Activated T-cell treated with anti-CD3 and anti-CD28 coated beads, Interleukin-2, amount 50 U/mL, for 4 hours (primary cell): ENCODE data around the gene EFR3B. TPM values are rescaled to one million over a fixed set of nuclear protein-coding genes. Genes with fewer than 3 reads are reported as not detected.

Experiments used
- ATAC-seq, 2 donors: fragments of 200-7000 bp; cut with Tn5 transposase; one replicate each; pipeline ENCODE4 v1.10.0; 2021
- DNase-seq: peaks from one replicate; pipeline ENCODE4 v3.0.0-alpha.2; 2020
- H3K27me3 Mint-ChIP-seq: one replicate; pipeline ENCODE4 v1.8.0; 2021; ENCODE audit warnings: low read depth, mixed read lengths
- H3K36me3 Mint-ChIP-seq: one replicate; pipeline ENCODE4 v1.8.0; 2022; ENCODE audit warnings: mixed read lengths; ENCODE audit not compliant: insufficient read depth
- H3K4me1 Mint-ChIP-seq: one replicate; pipeline ENCODE4 v1.8.0; 2021; ENCODE audit warnings: low read depth, mixed read lengths
- H3K4me3 Mint-ChIP-seq: one replicate; pipeline ENCODE4 v1.8.0; 2021; ENCODE audit warnings: mild to moderate bottlenecking, moderate library complexity, mixed read lengths
- H3K9me3 Mint-ChIP-seq: one replicate; pipeline ENCODE4 v1.8.0; 2021; ENCODE audit warnings: mixed read lengths
- total RNA-seq, 3 donors: library from RNA; stranded (reverse); gene quantifications; one replicate each; pipeline ENCODE4 v1.2.1, GENCODE V29; 2021

EFR3B gene
- total RNA-seq, 3 donors from 2014 or later = 0.37 to 0.56 (median 0.54) TPM

DNA sequence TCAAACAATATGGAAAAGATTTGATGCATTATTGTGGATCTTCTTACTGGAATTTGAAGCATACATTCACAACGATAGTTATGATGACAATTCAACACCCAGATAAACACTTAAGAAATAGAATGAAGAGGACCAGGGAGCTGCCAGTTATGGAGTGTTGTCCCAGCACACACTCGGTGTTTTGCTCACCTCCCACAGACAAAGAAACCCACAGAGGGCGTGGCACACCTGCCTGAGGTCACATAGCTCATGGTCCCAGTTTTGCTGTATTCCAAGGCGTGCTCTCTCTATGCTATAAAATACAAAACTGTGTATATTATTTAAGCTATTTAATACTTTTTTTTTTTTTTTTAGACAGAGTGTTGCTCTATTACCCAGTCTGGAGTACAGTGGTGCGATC is 31.1 kb downstream of the EFR3B start:
- Mint-ChIP-seq H3K4me3 (no peak overlapping the region), H3K9me3 (no peaks in the 10 kb centered on the region), H3K27me3 (peaks cover 11% of the 10 kb centered on the region), H3K36me3 (no peaks in the 10 kb centered on the region), H3K4me1 (no peaks in the 10 kb centered on the region)
- ATAC-seq (no peak), DNase-seq (no peak)

DNA sequence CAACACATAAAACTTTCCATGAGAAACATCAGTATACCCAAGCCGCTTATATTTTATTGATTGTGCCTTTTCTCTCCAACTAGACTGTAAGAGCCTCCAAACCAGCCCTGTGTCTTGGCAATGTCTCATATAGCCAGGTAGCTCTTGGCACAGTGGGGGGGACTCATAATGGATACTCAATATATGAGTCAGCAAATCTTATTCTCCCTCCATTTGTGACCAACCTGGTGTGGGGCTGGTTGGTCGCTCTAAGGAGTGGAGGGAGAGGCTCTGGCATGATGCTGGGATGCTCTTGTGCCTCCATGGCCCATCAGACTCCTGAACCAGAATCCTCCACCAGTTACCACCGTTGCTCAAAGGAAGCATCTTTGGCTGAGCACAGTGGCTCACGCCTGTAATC is 32.0 kb downstream of the EFR3B start:
- no peak for DNase-seq
- no peaks in the 10 kb centered on the region for H3K4me1 Mint-ChIP-seq
- peaks cover 17% of the 10 kb centered on the region for H3K27me3 Mint-ChIP-seq
- H3K36me3 Mint-ChIP-seq = no peaks in the 10 kb centered on the region
- H3K9me3 Mint-ChIP-seq = no peaks in the 10 kb centered on the region
- ATAC-seq = no peak
- H3K4me3 Mint-ChIP-seq = no peak overlapping the region

DNA sequence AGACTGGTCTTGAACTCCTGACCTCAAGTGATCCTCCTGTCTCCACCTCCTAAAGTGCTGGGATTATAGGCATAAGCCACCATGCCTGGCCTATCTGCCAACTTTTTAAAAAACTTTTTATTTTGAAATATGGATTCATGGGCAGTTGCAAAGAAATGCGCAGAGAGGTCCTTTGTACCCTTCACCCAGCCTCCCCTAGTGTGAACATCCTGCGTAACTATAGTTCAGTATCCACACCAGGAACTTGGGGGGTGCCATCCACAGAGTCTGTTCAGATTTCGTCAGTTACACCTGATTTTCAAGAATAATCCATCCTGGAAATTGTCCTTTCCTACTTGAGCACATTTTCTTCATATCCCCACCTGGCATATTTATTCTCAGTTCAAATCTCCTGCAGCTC is 33.0 kb downstream of the EFR3B start:
- DNase-seq = no peak
- Mint-ChIP-seq H3K4me1 (no peaks in the 10 kb centered on the region), H3K9me3 (no peaks in the 10 kb centered on the region), H3K27me3 (peaks cover 17% of the 10 kb centered on the region), H3K4me3 (no peak overlapping the region), H3K36me3 (no peaks in the 10 kb centered on the region)
- ATAC-seq = no peak

DNA sequence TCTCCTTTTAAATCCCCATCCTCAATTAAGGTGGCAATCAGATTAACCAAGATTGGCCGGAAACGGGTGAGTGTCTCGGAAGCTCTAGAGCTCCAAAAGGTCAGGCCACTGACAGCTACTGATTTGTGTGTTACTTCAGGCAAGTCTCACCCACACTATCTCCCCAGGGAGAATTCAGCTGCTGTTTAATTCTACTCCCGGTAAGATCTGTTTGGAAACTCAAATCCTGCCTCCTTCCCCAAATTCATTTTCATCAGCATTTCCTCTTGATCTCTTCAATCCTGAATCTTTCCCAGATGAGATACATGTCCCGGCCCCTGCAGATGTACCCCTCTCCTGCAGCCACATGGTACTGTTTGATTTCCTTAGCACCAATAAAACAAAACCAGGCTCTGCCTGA is 34.9 kb downstream of the EFR3B start:
- Mint-ChIP-seq H3K4me3 (no peak overlapping the region), H3K36me3 (no peaks in the 10 kb centered on the region), H3K9me3 (no peaks in the 10 kb centered on the region), H3K4me1 (no peaks in the 10 kb centered on the region), H3K27me3 (peaks cover 17% of the 10 kb centered on the region)
- ATAC-seq (no peak), DNase-seq (no peak)

DNA sequence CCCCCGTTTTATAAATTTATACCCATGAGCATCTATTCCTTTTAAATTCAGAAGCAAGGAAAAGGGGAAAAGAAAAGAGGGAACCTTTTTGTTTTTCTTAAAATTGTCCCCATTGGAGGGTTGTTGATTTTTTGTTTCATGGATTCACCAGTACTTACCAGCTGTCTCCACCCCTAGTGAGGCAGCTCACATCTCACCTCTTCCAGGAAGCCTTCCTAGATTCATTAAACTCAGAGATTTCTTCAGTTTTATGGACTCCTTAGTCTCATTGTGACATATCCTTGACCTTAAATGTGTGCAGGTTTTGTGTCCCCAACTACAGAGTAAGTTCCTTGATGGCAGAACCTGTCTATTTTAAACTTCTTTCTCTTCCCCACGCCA is 35.9 kb downstream of the EFR3B start:
- H3K4me1 Mint-ChIP-seq = no peaks in the 10 kb centered on the region
- no peak for DNase-seq
- no peaks in the 10 kb centered on the region for H3K36me3 Mint-ChIP-seq
- no peak overlapping the region for H3K4me3 Mint-ChIP-seq
- peaks cover 16% of the 10 kb centered on the region for H3K27me3 Mint-ChIP-seq
- ATAC-seq = no peak
- H3K9me3 Mint-ChIP-seq = no peaks in the 10 kb centered on the region

DNA sequence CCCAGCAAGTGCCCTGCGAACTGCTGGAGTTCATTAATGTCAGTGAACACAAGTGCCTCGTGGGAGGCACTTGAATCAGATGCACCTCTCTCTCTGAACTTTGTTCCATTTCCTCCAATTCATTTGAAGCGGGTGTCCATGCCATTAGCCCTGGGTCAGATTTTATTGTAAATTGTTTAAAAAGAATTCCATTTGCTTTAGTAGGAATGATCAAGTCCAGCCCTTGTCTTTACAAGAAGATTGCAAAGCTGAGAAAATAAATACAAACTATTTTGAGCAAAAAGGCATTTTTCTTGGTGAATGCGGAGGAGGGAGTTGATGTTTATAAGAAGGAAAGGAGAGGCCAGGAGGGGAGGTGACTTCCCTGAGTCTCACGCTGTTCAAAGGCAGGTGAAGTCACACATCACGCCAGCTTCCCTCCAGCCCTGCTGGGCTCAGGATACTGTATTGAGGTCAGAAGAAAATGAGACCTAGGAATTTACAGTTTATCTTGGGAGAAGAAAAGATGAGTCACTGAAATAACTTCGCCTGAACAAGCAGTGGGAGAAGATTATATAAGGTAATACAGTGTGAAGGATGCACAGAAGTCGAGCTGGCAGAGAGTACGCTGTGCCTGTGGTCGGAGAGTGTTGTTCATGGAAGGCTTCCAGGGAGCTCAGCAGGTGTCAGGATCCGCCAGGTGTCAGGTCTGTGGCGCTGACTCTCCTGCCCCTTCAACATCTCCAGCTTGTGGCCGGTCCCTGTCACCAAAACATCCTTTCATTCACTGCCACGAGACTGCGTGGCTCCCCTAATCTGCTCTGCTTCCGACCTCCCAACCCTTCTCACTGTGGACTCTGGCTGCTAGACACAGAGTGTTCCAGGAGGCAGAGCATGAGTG is 36.5 kb downstream of the EFR3B start:
- DNase-seq = no peak
- no peak for ATAC-seq
- Mint-ChIP-seq H3K9me3 (no peaks in the 10 kb centered on the region), H3K27me3 (peaks cover 16% of the 10 kb centered on the region), H3K4me3 (no peak overlapping the region), H3K36me3 (no peaks in the 10 kb centered on the region), H3K4me1 (no peaks in the 10 kb centered on the region)

DNA sequence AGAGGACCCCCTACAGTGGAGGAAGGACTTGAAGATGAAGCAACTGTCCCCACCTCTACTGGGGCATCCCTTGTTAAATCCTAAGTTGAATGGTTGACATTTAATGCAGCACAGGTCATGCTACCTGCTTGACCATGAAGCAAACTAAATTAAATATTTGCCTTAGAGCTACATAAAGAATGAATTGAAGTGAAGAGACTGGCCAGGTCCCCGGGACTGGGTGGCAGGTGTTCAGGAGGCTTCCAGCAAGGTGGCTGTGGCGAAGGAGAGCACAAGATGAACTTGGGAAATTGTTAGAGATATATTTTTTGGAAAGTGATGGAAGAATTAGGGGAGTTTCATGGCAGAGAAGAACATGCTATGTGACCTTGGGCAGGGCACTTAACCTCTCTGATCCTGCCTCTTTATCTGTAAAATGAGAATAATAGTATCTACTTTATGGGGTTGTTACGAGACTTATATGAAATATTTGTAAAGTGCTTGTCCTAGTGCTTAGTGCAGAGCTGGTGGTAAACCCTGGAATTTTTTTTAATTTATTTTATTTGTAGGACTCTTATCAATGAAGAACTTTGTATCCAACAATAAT is 37.3 kb downstream of the EFR3B start:
- no peak overlapping the region for H3K4me3 Mint-ChIP-seq
- H3K9me3 Mint-ChIP-seq = no peaks in the 10 kb centered on the region
- peaks cover 16% of the 10 kb centered on the region for H3K27me3 Mint-ChIP-seq
- H3K36me3 Mint-ChIP-seq = no peaks in the 10 kb centered on the region
- no peak for ATAC-seq
- H3K4me1 Mint-ChIP-seq = no peaks in the 10 kb centered on the region
- no peak for DNase-seq

DNA sequence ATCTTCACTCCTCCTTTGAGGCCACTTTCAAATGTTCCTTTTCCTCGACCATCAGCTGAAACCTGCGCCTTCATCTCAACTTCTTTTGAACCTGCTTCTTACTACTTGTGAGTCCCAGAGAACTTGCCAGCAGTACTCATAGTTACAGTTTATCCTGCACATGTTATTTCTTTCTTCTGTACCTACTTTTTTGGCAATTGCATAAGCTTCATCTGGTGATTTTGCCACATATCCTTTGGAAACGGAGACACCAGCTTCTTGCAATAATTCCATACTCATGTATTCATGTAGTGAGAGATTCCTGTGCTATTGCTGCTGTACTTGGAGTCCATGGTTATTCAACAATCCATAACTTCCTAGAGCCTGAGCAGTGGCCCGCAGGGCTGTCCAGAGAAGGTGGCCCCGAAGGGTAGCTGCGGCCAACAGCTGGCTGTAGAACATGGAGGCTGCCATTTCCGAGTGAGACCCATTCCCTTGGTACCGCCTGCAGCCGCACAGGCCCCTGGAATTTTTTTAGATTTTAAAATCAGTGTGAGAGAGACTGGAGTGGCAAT is 39.4 kb downstream of the EFR3B start:
- Mint-ChIP-seq H3K4me3 (no peak overlapping the region), H3K4me1 (no peaks in the 10 kb centered on the region), H3K27me3 (peaks cover 15% of the 10 kb centered on the region)

DNA sequence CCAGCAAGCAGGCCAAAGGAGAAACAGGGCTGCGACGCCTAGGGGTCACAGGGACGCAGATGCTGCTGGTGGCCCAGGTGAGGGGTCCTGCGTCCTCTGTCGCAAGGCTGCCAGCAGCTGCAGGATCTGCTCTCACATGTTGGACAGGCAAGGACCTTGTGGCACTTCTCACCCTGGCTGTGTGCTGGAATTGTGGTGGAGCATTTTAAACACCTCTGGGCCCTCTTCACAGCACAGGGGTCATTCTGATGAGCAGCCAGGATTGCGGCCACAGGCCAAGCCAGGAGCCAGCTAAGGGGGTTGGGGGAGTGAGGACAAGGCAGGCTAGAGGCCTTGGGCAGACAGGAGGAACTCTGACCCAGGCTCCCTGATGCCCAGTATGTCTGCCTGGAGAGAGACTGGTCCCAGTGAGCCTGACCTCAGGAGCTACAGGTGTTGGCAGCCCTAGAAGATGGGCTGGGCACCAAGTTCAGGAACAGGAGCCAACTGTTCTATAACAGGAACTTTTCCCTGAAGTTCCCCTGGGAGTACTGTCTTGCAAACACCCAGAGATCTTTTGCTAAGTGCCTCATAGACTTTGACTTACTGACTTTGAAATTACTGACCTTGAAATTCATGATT is 40.2 kb downstream of the EFR3B start:
- Mint-ChIP-seq H3K27me3 (peaks cover 9% of the 10 kb centered on the region), H3K9me3 (no peaks in the 10 kb centered on the region), H3K36me3 (no peaks in the 10 kb centered on the region), H3K4me1 (no peaks in the 10 kb centered on the region), H3K4me3 (no peak overlapping the region)
- ATAC-seq (no peak), DNase-seq (no peak)

More for the DNA sequence above, 39.4 kb downstream of the EFR3B start:
- no peaks in the 10 kb centered on the region for H3K36me3 Mint-ChIP-seq
- H3K9me3 Mint-ChIP-seq = no peaks in the 10 kb centered on the region
- DNase-seq (no peak), ATAC-seq (no peak)

DNA sequence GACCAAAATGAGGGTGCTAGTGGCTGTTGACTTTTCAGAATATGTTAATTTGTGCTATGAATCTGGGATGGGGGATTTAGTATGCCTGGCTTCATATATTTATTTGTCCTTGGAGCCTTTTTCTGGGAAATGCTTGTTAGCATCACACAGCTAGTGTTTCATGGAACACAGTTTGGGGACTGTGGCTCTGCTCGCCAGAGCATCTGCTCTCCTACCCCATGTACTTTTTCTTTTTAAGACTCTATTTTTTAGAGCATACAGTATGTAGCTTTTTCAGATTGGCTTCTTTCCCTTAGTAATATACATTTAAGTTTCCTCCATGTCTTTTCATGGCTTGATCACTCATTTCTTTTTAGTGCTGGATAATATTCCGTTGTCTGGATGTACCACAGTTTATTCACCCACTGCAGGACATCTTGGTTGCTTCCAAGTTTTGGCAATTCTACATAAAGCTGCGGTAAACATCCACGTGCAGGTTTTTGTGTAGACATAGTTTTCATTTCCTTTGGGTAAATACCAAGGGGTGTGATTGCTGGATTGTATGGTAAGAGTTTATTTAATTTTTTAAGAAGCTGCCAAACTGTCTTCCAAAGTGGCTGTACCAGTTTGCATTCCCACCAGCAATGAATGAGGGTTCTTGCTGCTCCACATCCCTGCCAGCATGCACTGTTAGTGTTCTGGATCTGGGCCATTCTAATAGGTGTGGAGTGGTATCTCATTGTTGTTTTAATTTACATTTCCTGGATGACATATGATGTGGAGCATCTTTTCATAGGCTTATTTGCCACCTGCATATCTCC is 44.1 kb downstream of the EFR3B start:
- H3K4me3 Mint-ChIP-seq = no peak overlapping the region
- no peak for ATAC-seq
- no peak for DNase-seq
- no peaks in the 10 kb centered on the region for H3K9me3 Mint-ChIP-seq
- no peaks in the 10 kb centered on the region for H3K4me1 Mint-ChIP-seq
- no peaks in the 10 kb centered on the region for H3K27me3 Mint-ChIP-seq
- no peaks in the 10 kb centered on the region for H3K36me3 Mint-ChIP-seq

DNA sequence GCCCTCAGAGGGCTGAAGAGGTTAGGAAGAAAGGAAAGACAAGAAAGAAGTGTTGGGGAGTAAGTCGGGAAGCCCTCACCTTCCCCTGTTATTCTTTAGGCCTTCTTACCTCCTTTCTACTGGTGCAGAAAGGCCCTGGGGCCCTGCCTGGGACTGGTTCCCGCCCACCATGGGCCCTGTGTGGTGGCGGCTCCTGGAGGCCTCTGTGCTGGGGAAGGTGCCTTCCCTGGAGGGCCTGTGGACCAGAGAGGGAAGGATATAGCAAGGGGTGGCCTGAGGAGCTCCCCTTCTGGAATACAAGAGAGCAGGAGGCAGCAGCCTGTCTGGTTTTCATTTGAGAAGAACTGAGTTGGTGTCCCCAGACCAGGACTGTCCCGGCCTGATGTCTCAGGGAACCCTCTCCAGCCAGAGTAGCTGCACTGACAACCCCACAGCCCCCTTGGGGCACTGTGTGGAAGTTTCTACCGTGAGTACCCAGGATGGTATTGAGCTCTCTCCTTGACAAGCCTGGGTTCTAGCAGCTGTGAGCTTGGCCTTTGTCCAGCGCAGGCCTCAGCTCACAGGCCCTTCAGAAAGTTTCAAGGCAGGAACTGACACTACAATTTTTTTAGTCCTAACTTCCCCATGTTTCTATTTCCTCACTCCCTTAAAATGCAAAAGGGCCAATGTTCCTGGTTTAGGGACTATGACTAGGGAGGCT is 47.1 kb downstream of the EFR3B start:
- H3K4me3 Mint-ChIP-seq = no peak overlapping the region
- no peaks in the 10 kb centered on the region for H3K4me1 Mint-ChIP-seq
- H3K36me3 Mint-ChIP-seq = no peaks in the 10 kb centered on the region
- DNase-seq (no peak), ATAC-seq (no peak)
- H3K27me3 Mint-ChIP-seq = no peaks in the 10 kb centered on the region
- no peaks in the 10 kb centered on the region for H3K9me3 Mint-ChIP-seq

DNA sequence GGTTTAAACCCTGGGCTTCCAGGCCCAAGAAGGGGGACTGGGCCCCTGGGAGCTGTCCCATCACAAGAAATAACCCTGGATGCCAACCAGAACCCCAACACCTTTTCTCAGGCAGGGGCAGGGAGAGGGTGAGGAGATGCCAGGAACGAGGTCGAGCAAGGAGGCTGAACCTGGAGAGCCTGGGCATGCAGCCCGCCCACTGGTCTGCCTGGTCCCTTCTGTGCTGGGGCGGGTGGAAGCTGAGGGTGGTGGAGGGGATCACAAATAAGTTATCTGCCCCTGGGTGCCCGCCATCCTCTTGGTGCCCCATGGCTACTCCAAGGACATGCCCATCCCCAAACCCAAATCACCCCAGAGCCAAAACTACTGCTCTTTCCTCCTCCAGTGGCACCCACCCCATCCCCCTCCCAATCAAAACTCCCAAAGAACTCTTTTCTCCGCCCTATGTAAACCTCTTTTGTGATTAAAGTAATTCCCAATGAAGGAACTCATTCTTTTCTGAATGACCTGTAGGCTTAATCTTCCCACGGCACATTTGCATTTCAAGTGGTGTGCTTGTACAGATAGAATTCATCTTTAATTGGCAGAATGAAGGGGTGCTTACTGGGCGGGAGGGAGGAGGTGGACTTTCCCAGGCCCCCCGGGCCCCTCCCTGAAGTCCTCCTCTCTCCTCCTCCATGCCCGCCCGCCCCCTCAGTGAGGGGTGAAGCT is 47.9 kb downstream of the EFR3B start:
- ATAC-seq = no peak
- H3K4me1 Mint-ChIP-seq = no peaks in the 10 kb centered on the region
- no peaks in the 10 kb centered on the region for H3K9me3 Mint-ChIP-seq
- no peaks in the 10 kb centered on the region for H3K36me3 Mint-ChIP-seq
- DNase-seq = no peak
- H3K27me3 Mint-ChIP-seq = peaks cover 2% of the 10 kb centered on the region
- H3K4me3 Mint-ChIP-seq = no peak overlapping the region

DNA sequence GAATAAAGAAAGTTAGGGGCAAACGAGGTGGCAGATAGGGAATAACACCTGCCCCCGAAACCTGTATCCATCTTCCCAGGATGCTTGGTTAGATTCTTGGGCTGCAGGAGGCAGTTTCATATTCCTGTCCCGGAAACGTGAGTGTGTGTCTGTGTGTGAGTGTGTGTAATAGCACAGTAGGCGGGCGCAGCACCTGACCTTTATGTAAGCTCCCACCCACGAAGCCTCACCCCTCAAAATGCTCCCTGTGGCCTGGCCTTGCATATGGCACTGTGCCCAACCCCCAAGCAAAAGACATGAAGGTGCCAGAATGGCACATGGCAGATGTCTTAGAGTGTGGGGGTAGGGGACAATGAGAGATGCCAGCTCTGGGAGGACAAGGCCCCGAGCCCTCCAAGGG is 48.9 kb downstream of the EFR3B start:
- Mint-ChIP-seq H3K9me3 (no peaks in the 10 kb centered on the region), H3K36me3 (no peaks in the 10 kb centered on the region), H3K27me3 (peaks cover 2% of the 10 kb centered on the region), H3K4me1 (no peaks in the 10 kb centered on the region), H3K4me3 (no peak overlapping the region)
- no peak for DNase-seq
- no peak for ATAC-seq
